ENCODE results near the gene TOMM6.
"Not testable (repeated sequence)": the region's sequence is repeated elsewhere in the genome, so short reads cannot be mapped to it uniquely, and the experiment has no call there.

TOMM6 gene

GRCh38 chr6:41766043-41766664 lies 21.3 kb upstream of the TOMM6 start:
- DNase-seq = not testable (repeated sequence)

- peak in 1 of 2 experiments; percentile 8 for DNase-seq
These were observed 20.2 kb upstream of the TOMM6 start for GRCh38 chr6:41767112-41767833.

GRCh38 chr6:41768545-41769308 lies 18.8 kb upstream of the TOMM6 start:
- DNase-seq = peak in 1 of 2 experiments; percentile 7

GRCh38 chr6:41769376-41769775 lies 18.1 kb upstream of the TOMM6 start:
- no peak for DNase-seq

GRCh38 chr6:41770381-41771057 lies 17.0 kb upstream of the TOMM6 start:
- no peak for DNase-seq

- DNase-seq = no peak
These were observed 16.2 kb upstream of the TOMM6 start for GRCh38 chr6:41771058-41771983.

- no peak for DNase-seq
These were observed 12.7 kb upstream of the TOMM6 start for GRCh38 chr6:41774841-41775240.

GRCh38 chr6:41775293-41775882 lies 12.1 kb upstream of the TOMM6 start:
- no peak for DNase-seq

GRCh38 chr6:41777551-41778285 lies 9.8 kb upstream of the TOMM6 start:
- no peak for DNase-seq

GRCh38 chr6:41778895-41779294 lies 8.6 kb upstream of the TOMM6 start:
- no peak for DNase-seq

- DNase-seq = no peak
These were observed 8.2 kb upstream of the TOMM6 start for GRCh38 chr6:41779336-41779735.

- DNase-seq = peak; percentile 74 to 88
These were observed 7.5 kb upstream of the TOMM6 start, which contains the start of gene FRS3 for GRCh38 chr6:41779788-41780550. FRS3 (minus strand) TSS chr6:41779900; CDS start chr6:41776987, 2,913 bp downstream.

GRCh38 chr6:41780551-41781365 lies 6.7 kb upstream of the TOMM6 start, which contains the start of gene PRICKLE4:
PRICKLE4 (plus strand) TSS chr6:41780782; CDS start chr6:41783474, 2,692 bp downstream.
- DNase-seq = peak in 1 of 2 experiments; percentile 14

- no peak for DNase-seq
These were observed 6.1 kb upstream of the TOMM6 start for GRCh38 chr6:41781366-41781730.

- DNase-seq = no peak
These were observed 4.3 kb upstream of the TOMM6 start for GRCh38 chr6:41783106-41783780.

GRCh38 chr6:41784581-41785171 lies 2.8 kb upstream of the TOMM6 start:
- DNase-seq = no peak

GRCh38 chr6:41785254-41785653 lies 2.2 kb upstream of the TOMM6 start:
- DNase-seq = no peak
